Aortic smooth muscle cell (primary cell): ENCODE results near the gene SURF1. TPM values are rescaled to one million over a fixed set of nuclear protein-coding genes. Genes with fewer than 3 reads are reported as not detected.

Source experiments
- total RNA-seq: library from RNA; depleted of rRNA; stranded (reverse); fragments of >200 nt; gene quantifications from 2 replicates; pipeline ENCODE4 v1.2.3, GENCODE V29; 2014

The SURF1 gene
- total RNA-seq, result 22.7 and 36.2 TPM in 2 replicates

GRCh38 chr9:133356391-133357091 lies at the start of gene SURF1, which contains the start of gene SURF2:
TSS of gene SURF1 (minus strand) at chr9:133356487. CDS start at chr9:133356453, 34 bp downstream.
TSS of gene SURF2 (plus strand) at chr9:133356550. CDS start at chr9:133356593, 43 bp downstream.

GRCh38 chr9:133375724-133376654 lies 19.7 kb upstream of the SURF1 start, which contains the start of the genes STKLD1 and SURF4:
TSS of gene STKLD1 (plus strand) at chr9:133376366. CDS start at chr9:133376474, 108 bp downstream.
TSS of gene SURF4 (minus strand) at chr9:133376060. CDS start at chr9:133375969, 91 bp downstream.

GRCh38 chr9:133347985-133348717 lies 8.1 kb downstream of the SURF1 start, which contains the start of the genes MED22 and RPL7A:
TSS of gene MED22 (minus strand) at chr9:133348131. CDS start at chr9:133346662, 1,469 bp downstream.
TSS of gene RPL7A (plus strand) at chr9:133348218. CDS start at chr9:133348244, 26 bp downstream.

GRCh38 chr9:133335924-133336811 lies 20.1 kb downstream of the SURF1 start, which contains the start of gene SURF6:
TSS of gene SURF6 (minus strand) at chr9:133336188. CDS start at chr9:133336132, 56 bp downstream.

Other genes starting within 250 kb of the SURF1 start
- gene RALGDS, start 235.2 kb downstream of the SURF1 start, total RNA-seq, result 13.4 and 19.8 TPM in 2 replicates
- 3.5 and 3.8 TPM in 2 replicates for gene GBGT1, start 192.6 kb downstream of the SURF1 start, total RNA-seq
- not detected in 2 replicates for gene OBP2B, start 147.2 kb downstream of the SURF1 start, total RNA-seq
- not detected in 2 replicates for gene ABO, start 81.3 kb downstream of the SURF1 start, total RNA-seq
- gene SURF6, start 20.3 kb downstream of the SURF1 start, total RNA-seq, result 7.5 and 12.2 TPM in 2 replicates
- 14.5 and 14.8 TPM in 2 replicates for gene MED22, start 8.4 kb downstream of the SURF1 start, total RNA-seq
- gene RPL7A, start 8.3 kb downstream of the SURF1 start, total RNA-seq, result 2,146 and 2,339 TPM in 2 replicates
- gene SURF2, start 63 bp upstream of the SURF1 start, total RNA-seq, result 13.9 and 21.3 TPM in 2 replicates
- gene SURF4, start 19.6 kb upstream of the SURF1 start, total RNA-seq, result 382 and 497 TPM in 2 replicates
- gene STKLD1, start 19.9 kb upstream of the SURF1 start, total RNA-seq, result 0.44 and 0.79 TPM in 2 replicates
- 11.9 and 16.8 TPM in 2 replicates for gene REXO4, start 61.5 kb upstream of the SURF1 start, total RNA-seq
- 1.8 and 2.0 TPM in 2 replicates for gene ADAMTS13, start 65.9 kb upstream of the SURF1 start, total RNA-seq
- gene CACFD1, start 103.5 kb upstream of the SURF1 start, total RNA-seq, result 7.1 and 10.6 TPM in 2 replicates
- gene SLC2A6, start 122.6 kb upstream of the SURF1 start, total RNA-seq, result 12.1 and 14.3 TPM in 2 replicates
- gene MYMK, start 168.5 kb upstream of the SURF1 start, total RNA-seq, result not detected in 2 replicates
- gene ADAMTSL2, start 178.2 kb upstream of the SURF1 start, total RNA-seq, result 0.06 and 0.79 TPM in 2 replicates